IPS-NIHi7 (cell line): ENCODE measurements around the gene VILL.
A peak's percentile ranks its signal among the peaks of the same experiment; 100 is the strongest.
"Not testable (repeated sequence)": the region's sequence is repeated elsewhere in the genome, so short reads cannot be mapped to it uniquely, and the experiment has no call there.

Source experiments
- DNase-seq: peaks from one replicate; pipeline ENCODE4 v3.0.0; 2012; ENCODE audit warnings: mixed read lengths; ENCODE audit errors: extremely low spot score

VILL gene

DNA sequence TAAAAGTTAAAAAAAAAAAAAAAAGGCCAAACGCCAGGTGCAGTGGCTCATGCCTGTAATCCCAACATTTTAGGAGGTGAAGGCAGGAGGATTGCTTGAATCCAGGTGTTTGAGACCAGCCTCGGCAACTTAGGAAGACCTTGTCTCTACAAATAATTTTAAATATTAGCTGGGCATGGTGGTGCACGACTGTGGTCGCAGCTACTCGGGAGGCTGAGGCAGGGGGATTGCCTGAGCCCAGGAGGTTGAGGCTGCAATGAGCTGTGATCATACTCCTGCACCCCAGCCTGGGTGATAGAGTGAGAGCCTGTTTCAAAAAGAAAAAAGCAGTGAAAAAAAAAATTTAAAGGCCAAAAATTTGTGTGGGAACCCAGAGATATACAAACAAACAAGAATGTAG is 45.7 kb downstream of the VILL start:
- DNase-seq, result no peak

DNA sequence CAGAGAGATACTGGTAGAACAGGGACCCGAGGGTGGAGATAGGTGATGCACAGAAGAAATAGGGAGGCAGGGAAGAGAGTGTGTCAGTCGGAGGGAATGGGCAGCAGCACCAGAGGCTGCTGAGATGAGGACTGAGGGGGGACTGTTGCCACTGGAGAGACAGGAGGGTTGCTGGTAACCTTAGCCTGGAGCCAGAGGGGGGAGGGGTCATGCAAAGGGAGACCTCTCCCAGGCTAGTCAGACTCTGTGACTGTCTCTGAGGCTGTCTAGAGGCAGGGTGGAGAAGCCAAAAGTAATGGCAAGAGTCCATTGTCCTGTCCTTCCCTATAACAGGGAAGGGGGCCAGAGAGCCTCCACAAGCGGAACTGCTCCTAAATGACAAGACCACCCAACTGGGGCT is 46.3 kb downstream of the VILL start:
- DNase-seq, result no peak

DNA sequence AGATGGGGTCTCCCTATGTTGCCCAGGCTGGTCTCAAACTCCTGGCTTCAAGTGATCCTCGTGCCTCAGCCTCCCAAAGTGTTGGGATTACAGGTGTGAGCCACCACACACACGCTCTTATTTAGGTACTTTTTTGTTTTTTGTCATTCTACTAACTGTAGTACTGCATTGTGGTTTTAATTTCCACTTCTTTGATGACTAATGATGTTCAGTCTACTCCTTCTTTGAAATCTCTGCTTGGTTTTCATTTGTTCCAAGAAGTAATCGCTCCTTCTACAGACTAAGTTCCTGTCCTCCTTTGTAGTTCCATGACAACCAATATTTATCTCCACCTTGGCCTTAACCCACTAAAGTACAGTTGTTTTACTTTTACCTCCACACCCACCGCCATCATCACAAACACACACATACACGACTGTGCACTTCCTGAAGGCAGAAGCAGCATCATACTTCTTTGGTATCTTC is 47.9 kb downstream of the VILL start:
- DNase-seq, result no peak

DNA sequence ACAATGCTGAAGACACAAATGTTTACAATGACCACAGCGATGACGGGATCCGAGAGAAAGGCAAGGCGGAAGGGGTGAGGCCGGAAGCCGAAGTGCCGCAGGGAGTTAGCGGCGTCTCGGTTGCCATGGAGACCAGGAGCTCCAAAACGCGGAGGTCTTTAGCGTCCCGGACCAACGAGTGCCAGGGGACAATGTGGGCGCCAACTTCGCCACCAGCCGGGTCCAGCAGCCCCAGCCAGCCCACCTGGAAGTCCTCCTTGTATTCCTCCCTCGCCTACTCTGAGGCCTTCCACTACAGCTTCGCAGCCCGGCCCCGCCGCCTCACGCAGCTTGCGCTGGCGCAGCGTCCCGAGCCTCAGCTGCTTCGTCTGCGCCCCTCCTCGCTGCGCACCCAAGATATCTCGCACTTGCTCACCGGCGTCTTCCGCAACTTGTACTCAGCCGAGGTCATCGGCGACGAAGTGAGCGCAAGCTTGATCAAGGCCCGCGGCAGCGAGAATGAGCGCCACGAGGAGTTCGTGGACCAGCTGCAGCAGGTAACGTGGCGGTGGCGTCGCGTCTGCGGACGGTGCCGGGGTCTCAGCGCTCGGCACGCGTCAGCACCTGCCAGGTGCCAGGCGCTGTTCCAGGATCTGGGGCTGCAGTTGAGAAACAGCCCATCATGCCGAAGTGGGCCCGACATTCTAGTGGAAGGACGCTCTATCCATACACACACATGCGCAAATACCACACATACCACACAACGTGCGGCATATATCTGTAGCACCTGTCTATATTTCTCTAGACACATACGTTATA is 48.7 kb downstream of the VILL start, which contains the start of gene DLEC1:
DLEC1 (plus strand) TSS at position 108 of the 798 bp plus-strand sequence; CDS start at position 126, 18 bp downstream.
- peak; percentile 86 for DNase-seq

DNA sequence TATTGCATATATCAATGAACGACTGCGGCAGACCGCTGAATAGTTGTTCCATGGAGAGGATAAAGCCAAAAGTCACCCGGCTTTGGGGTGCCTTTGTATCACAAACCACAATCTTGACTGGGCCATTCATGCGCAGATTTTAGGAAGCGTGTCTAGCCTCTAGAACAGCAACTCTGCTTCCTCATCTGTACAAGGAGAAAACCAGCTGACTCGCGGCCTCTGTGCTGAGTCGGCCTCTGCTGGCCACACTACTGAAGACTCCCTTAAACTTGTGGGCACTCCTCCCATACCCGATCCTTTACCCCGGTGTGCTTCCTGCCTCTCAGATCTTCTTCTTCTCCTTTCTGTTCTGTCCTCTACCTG is 49.3 kb downstream of the VILL start:
- DNase-seq, result peak; percentile 63

DNA sequence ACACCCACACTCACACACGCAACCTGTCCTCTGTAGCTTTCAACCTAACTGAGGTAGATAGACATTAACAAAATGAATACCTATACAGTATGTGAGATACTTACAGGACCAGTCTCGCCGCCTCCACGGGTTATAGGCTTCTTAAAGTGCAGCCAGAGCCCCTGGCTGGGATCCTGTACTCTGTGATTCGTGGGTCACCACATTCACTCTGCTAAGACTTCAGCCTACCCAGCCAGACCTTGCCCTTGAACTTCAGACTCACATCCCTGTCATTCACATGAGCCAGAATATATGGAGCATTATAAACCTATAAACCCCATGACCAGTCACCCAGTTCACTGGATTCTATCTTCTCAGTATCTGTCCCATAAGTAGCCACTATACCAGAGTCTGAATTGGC is 49.8 kb downstream of the VILL start:
- DNase-seq, result no peak

DNA sequence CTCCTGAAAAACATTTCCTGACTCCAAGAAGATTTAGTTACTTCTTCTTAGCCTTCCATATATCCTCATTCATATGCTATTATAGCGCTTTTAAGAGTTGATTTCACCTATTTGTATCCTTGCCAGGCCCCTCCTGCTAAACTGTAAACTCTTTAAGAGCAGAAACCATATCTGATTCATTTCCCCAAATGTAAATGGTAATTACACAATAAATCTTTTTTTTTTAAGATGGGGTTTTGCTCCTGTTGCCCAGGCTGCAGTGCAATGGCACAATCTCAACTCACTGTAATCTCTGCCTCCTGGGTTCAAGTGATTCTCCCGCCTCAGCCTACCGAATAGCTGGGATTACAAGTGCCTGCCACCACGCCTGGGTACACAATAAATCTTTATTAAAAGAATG is 52.9 kb downstream of the VILL start:
- no peak for DNase-seq

DNA sequence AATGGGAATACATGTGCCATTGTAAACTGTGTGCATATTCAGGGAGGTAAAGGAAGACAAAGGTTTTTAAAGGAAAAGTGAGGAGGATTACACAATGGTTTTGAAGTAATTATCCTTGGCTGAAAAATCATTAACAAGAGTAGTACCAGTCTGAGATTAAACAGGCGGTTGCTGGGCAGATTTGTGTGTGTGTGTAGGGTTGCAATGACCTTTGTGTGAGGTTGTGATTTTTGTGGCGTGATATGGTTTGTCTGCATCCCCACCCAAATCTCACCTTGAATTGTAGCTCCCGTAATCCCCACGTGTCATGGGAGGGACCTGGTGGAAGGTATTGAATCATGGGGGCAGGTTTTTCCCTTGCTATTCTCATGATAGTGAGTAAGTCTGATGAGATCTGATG is 55.4 kb downstream of the VILL start:
- DNase-seq, result no peak

DNA sequence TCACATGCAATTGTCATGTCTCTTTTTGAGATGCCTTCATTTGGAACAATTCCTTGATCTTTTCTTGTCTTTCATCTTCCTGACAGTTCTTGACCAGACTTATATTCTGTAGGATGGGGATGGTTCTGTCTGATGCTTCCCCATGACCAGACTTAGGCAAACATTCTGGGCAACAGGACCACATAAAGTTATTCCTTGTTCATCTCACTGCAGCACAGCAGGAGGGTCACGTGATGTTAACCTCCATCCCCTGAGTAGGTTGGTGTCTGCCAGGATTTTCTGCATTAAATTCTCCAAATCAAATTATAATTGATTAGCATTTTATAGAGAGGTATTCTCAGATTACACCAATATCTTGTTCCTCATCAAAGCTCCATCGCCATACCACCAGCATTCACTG is 56.2 kb downstream of the VILL start:
- no peak for DNase-seq

DNA sequence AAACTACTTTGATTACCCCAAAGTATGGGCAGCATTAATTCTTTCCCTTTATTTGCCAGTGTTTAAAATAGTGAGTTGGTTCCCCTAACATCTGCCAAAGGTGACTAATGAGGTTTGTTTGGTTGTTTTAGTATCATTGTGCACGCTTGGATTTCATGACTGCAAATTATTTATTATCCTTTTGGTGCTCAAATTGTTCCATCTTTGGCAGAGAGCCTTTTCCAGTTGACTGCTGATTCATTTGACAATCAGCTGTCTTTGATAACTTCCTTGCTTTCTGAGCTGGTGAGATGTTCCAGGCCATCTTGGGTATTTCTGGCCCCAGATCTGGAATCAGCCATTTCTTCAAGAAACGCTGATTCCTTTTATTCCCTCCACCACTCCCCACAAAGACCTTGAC is 57.3 kb downstream of the VILL start:
- DNase-seq, result no peak

DNA sequence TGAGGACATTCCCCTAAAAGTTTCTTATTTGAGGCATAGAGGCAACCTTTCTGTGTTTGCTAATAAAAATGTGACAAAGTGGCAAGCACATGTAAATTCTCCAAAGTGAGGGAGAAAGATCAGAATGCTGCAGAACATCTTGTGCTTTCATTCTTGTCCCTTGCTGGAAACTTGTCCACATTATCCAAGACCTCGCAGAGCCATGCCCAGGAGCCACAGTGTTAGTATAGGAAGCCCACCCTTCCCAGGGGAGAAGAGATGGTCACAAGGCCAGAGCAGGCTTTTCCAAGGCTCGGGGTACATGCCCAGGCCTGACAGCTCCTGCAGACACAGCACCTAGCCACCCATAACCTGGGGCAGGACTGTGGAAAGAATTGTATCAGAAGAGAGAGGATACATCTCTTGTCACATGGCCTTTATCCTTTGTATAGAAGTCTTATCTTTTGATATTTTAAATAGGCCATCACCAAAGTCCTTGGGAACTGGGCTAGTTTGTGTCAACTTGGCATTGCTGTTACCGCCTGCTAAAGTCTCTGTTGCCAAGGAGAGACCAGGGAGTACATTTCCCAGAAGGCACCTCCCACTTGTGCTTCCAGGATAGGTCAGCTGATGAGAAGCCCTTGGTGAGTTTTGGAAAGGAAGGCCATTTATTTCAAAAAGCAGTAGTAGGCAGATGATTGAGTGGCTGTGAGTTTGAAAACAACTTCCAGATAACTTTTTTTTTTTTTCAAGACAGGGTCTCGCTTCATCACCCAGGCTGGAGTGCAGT is 59.0 kb downstream of the VILL start:
- no peak for DNase-seq

DNA sequence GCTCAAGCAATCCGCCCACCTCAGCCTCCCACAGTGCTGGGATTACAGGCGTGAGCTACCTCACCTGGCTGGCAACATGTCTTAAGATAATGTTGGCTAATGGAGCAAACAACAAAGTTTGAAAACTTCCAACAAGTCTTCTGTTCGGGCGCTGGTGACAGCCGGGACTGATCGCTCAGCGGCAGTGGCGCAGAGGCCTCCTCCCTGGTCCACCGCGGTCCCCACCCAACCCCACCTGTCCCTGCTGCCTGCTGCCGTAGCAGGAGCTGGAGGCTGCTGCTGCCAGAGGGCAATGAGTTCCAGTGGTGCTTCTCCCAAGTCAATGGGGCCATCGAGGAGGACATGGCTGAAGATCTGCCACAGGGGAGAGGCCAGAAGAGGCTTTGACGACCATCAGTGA is 60.5 kb downstream of the VILL start:
- DNase-seq, result no peak

DNA sequence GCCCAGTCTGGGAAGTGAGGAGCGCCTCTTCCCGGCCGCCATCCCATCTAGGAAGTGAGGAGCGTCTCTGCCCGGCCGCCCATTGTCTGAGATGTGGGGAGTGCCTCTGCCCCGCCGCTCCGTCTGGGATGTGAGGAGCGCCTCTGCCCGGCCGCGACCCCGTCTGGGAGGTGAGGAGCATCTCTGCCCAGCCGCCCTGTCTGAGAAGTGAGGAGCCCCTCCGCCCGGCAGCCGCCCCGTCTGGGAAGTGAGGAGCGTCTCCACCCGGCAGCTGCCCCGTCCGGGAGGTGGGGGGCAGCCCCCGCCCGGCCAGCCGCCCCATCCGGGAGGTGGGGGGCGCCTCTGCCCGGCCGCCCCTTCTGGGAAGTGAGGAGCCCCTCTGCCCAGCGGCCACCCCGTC is 62.7 kb downstream of the VILL start:
- not testable (repeated sequence) for DNase-seq

DNA sequence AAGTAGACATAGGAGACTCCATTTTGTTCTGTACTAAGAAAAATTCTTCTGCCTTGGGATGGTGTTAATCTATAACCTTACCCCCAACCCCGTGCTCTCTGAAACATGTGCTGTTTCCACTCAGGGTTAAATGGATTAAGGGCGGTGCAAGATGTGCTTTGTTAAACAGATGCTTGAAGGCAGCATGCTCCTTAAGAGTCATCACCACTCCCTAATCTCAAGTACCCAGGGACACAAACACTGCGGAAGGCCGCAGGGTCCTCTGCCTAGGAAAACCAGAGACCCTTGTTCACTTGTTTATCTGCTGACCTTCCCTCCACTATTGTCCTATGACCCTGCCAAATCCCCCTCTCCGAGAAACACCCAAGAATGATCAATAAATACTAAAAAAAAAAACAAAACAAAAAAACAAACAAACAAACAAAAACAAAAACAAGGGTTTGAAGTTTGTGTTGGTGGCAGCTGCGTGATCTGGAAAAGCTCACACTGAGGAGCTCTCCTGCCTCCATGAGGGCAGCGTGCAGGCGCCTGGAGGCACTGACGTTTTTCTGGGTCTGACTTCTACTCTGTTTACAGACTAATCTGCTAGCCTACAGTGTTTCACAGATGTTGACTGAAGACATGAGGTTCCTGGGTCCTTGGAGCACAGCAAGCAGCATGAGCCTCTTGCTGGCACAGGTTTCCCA is 63.4 kb downstream of the VILL start:
- DNase-seq, result not testable (repeated sequence)

DNA sequence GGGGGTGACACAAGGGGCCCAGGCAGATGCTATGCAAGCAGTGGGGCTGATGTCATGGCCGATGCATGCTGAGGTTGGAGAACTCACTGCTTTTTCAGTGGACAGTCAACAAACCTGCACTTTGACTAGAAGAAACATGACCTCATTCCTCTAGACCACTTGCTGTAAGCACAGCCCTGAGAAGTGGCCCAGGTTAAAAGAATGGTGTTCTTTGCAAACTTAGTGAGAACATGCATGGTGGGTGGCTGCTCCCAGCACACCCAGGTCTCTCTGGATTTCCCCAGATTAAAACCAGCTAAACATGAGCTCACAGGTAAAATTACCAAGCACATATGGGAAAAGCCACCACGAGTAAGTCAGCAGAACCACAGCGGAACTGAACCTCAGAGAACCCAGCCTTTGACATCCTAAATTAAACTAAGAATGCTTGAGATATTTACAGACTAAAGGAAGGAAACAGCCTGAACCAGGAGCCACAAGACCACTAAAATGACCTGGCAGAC is 64.0 kb downstream of the VILL start:
- no peak for DNase-seq
